Measurements from ENCODE around the gene BASP1.
"Not testable (repeated sequence)": the region's sequence is repeated elsewhere in the genome, so short reads cannot be mapped to it uniquely, and the experiment has no call there.

BASP1 gene

DNA sequence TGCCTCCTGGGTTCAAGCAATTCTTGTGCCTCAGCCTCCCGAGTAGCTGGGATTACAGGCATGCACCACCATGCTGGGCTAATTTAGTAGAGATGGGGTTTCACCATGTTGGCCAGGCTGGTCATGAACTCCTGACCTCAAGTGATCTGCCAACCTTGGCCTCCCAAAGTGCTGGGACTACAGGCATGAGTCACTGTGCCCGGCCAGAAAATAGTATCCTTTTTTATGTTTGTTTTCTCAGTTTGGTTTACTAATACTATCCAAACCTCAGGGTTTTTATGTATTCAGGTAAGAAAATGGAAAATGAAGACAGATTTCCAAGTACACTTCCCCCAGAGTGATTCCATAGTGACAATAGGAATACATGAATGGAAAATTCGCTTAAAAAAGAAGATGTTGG lies 101.7 kb downstream of the BASP1 start:
- not testable (repeated sequence) for DNase-seq (ENCODE audit: low spot score)

DNA sequence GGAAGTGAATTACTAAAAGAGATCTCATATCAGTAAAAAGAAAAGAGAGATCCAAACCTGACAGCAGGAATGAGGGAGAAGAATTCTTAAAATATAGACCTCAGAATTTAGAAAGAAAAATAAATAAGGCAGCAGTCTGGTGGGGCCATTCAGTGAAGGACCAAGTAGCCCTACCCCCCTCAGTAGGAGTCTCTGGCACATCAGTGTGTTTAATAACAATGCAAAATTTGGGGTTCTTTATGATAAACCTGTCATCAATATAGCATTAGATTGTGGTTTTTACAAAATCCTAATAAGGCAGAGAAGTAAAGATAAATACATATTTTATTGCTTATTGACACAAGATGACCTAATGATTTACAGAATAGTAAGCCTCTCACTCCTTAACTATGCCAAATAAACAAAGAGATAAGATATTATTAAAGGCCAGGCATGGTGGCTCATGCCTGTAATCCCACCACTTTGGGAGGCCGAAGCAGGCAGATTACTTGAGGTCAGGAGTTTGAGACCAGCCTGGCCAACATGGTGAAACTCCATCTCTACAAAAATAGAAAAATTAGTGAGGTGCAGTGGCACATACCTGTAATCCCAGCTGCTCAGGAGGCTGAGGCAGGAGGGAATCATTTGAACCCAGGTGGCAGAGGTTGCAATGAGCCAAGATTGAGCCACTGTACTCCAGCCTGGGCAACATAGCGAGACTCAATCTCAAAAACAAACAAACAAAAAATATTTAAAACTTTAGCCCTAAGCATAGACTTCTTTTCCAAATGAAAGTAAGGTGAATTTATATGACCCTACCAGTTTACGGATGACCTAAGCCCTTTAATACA lies 108.6 kb downstream of the BASP1 start:
- DNase-seq (ENCODE audit: low spot score), result no peak

Data from pons (tissue), 1 donor.